ENCODE measurements around the gene ABI2. TPM values are rescaled to one million over a fixed set of nuclear protein-coding genes. Genes with fewer than 3 reads are reported as not detected.

Gene ABI2
- total and polyA plus RNA-seq, 2 experiments from 2014 or later: 28.0 to 88.3 TPM

DNA sequence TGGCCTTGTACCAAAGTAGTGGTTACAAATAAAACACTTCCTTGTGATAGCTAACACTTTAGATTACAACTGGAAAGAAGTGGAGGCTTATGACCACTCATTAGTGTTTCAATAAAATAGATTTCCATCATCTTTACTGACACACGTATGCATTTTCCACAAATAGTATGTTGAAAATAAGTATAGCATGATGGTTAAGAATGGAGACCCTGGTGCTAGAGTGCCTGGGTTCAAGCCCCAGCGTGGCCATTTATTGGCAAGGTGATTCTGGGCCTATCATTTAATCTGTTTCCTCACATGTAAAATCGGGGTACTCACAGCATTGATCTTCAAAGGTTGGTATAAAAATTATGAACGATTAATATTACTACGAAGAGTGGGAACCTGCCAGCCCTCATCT, 152.4 kb downstream of the ABI2 start:
- peaks cover 100% of the 10 kb centered on the region for H3K79me2 ChIP-seq (ENCODE audit: insufficient read depth)
- WGBS, 2 experiments (ENCODE audit: low coverage in 1 of 2, low lambda C conversion rate in 2 of 2, missing lambda C conversion rate in 2 of 2): 91% methylated on average over 5 of the region's 5 CpGs

DNA sequence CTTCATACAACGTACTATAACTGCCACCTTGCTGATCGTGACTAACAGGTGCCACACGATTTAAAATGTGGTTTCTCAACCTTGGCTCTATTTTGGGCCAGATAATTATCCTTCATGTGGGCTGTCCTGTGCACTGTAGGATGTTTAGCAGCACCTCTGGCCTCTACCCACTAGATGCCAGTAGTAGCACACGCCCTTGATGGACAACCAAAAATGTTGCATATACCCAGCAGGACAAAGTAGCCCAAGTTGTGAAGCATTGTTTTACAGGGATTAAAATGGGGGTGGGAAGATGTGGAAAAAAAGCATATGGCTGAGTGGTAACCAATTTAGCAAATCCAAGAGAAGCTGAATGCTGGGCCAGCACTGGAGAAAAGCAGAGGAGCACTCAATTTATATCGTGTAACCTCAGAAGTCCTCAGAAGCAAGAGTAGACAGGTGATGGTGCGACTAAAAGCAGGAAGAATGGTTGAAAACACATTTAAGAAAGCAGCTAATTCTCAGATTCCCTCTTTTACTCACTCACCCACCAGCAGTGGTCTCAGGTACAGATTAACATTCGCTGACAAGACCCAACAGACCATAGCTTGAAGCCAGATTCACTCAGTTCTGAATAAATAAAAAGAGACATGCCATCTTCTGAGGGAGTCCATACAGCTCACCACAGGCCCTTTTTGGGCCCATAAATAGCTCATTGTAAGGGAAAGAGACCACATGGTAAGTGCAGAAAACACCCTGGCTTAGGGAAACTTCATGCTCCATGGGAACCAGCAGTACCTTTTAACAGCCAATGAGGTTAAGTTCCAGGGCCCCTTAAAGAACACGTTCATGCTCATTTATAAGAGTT, 156.3 kb downstream of the ABI2 start:
- no peaks in the 10 kb centered on the region for H3K27me3 ChIP-seq (replicated peaks; ENCODE audit: insufficient read depth)
- no peak overlapping the region for H2AFZ ChIP-seq
- DNase-seq: no peak
- WGBS, 2 experiments (ENCODE audit: low coverage in 1 of 2, low lambda C conversion rate in 2 of 2, missing lambda C conversion rate in 2 of 2): 86 to 91% methylated on average over 8 of the region's 8 CpGs
- TF ChIP-seq EZH2 (IDR thresholded peaks at IDR 0.05; ENCODE audit: insufficient read depth, poor library complexity, severe bottlenecking): no peak
- no peak for TF ChIP-seq EZH2phosphoT487 (IDR thresholded peaks at IDR 0.05; ENCODE audit: insufficient read depth, low read depth)
- H3K9me3 ChIP-seq (ENCODE audit: low read depth): no peaks in the 10 kb centered on the region
- H3F3A ChIP-seq (ENCODE audit: insufficient read depth): peaks cover 81% of the 10 kb centered on the region
- H3K4me1 ChIP-seq (ENCODE audit: insufficient read depth): no peaks in the 10 kb centered on the region
- H3K9ac ChIP-seq: no peak overlapping the region
- H3K4me3 ChIP-seq: no peak overlapping the region
- H3K4me2 ChIP-seq (ENCODE audit: unreplicated experiment): no peak overlapping the region
- H3K27ac ChIP-seq: peak overlapping the region; percentile 10; the same call in 1 of the 2 replicates
- no peaks in the 10 kb centered on the region for H3K9me2 ChIP-seq (ENCODE audit: insufficient read depth)
- H4K20me1 ChIP-seq (ENCODE audit: insufficient read depth): no peaks in the 10 kb centered on the region
- H3K36me3 ChIP-seq (ENCODE audit: low read depth): peaks cover 90% of the 10 kb centered on the region
- H3K79me2 ChIP-seq (ENCODE audit: insufficient read depth): peaks cover 100% of the 10 kb centered on the region
- in situ Hi-C loops (cut with MboI): loop anchor here (25.0 kb wide), 1 partner anchor 328 kb away; no protein-coding TSS in a partner anchor

More for the DNA sequence above, 152.4 kb downstream of the ABI2 start:
- Histone ChIP-seq H3K4me3 (no peak overlapping the region), H3K9me2 (ENCODE audit: insufficient read depth) (no peaks in the 10 kb centered on the region), H3K27ac (0 out of 2 replicates have a peak overlapping the region, but pooled peaks have one; percentile 2), H4K20me1 (ENCODE audit: insufficient read depth) (no peaks in the 10 kb centered on the region; the same call in 1 of the 2 replicates), H3F3A (ENCODE audit: insufficient read depth) (peaks cover 81% of the 10 kb centered on the region), H3K9ac (no peak overlapping the region), H3K27me3 (replicated peaks; ENCODE audit: insufficient read depth) (no peaks in the 10 kb centered on the region), H3K4me2 (ENCODE audit: unreplicated experiment) (no peak overlapping the region), H3K9me3 (ENCODE audit: low read depth) (no peaks in the 10 kb centered on the region), H3K36me3 (ENCODE audit: low read depth) (peaks cover 89% of the 10 kb centered on the region), H2AFZ (no peak overlapping the region), H3K4me1 (ENCODE audit: insufficient read depth) (no peaks in the 10 kb centered on the region)
- DNase-seq: no peak
- TF ChIP-seq EZH2 (IDR thresholded peaks at IDR 0.05; ENCODE audit: insufficient read depth, poor library complexity, severe bottlenecking): no peak
- in situ Hi-C loops (cut with MboI): loop anchor here (25.0 kb wide), 1 partner anchor 332 kb away; no protein-coding TSS in a partner anchor

DNA sequence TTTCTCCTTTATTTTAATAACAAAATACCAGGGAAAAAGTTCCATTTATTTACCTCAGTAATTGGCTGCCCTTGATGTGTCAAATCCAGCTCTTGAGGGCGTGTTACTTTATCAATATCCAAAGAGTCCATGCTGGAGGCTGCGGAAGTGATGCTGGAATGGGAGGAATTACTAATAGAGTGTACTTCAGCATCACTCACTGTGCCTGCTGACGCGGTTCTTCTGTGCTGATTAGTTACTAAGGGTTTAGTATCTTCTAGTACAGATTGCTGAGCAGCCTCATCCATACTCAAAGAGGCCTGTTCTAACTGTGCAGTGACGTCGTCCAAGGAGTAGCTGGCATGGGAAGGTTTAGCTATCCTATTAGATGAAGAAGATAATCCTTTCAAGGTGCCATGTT, 161.3 kb downstream of the ABI2 start:
- peaks cover 25% of the 10 kb centered on the region for H3K4me1 ChIP-seq (ENCODE audit: insufficient read depth)
- WGBS, 2 experiments (ENCODE audit: low coverage in 1 of 2, low lambda C conversion rate in 2 of 2, missing lambda C conversion rate in 2 of 2): 90 to 93% methylated on average over 6 of the region's 6 CpGs
- H3K9ac ChIP-seq: no peak overlapping the region
- DNase-seq: no peak
- no peaks in the 10 kb centered on the region for H3K27me3 ChIP-seq (replicated peaks; ENCODE audit: insufficient read depth)
- H3K9me3 ChIP-seq (ENCODE audit: low read depth): no peaks in the 10 kb centered on the region
- no peak overlapping the region for H3K4me2 ChIP-seq (ENCODE audit: unreplicated experiment)
- H2AFZ ChIP-seq: no peak overlapping the region
- no peak for TF ChIP-seq EZH2 (IDR thresholded peaks at IDR 0.05; ENCODE audit: insufficient read depth, poor library complexity, severe bottlenecking)
- no peak for TF ChIP-seq EZH2phosphoT487 (IDR thresholded peaks at IDR 0.05; ENCODE audit: insufficient read depth, low read depth)
- H3K36me3 ChIP-seq (ENCODE audit: low read depth): peaks cover 88% of the 10 kb centered on the region
- H3K9me2 ChIP-seq (ENCODE audit: insufficient read depth): no peaks in the 10 kb centered on the region
- in situ Hi-C loops (cut with MboI): loop anchor here (25.0 kb wide), 1 partner anchor 323 kb away; no protein-coding TSS in a partner anchor
- peaks cover 100% of the 10 kb centered on the region for H3K79me2 ChIP-seq (ENCODE audit: insufficient read depth)
- no peaks in the 10 kb centered on the region for H4K20me1 ChIP-seq (ENCODE audit: insufficient read depth)
- peaks cover 75% of the 10 kb centered on the region for H3F3A ChIP-seq (ENCODE audit: insufficient read depth)
- H3K4me3 ChIP-seq: no peak overlapping the region
- no peak overlapping the region for H3K27ac ChIP-seq

DNA sequence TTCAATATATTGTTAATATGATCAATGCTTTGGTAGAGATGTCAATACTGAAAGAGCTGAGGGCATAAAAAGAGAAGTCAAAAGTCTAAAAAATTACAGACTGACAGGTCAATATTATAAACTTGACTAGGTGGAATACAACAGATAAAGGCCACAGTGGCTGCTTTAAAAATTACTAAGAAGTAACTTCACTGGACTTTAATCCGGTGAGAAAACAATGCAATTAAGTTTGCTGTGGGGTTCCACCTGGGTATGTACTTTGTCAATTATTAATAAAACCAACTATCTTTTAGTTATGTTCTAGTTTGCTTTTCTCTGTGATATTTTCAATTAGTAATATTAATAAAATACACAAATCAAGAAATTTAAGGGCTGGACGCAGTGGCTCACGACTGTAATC, 162.2 kb downstream of the ABI2 start:
- H2AFZ ChIP-seq: no peak overlapping the region
- peaks cover 5% of the 10 kb centered on the region; the same call in 1 of the 2 replicates for H4K20me1 ChIP-seq (ENCODE audit: insufficient read depth)
- 98 to 99% methylated on average over 3 of the region's 3 CpGs for WGBS, 2 experiments (ENCODE audit: low coverage in 1 of 2, low lambda C conversion rate in 2 of 2, missing lambda C conversion rate in 2 of 2)
- H3K4me3 ChIP-seq: no peak overlapping the region
- H3K79me2 ChIP-seq (ENCODE audit: insufficient read depth): peaks cover 100% of the 10 kb centered on the region
- no peak overlapping the region for H3K9ac ChIP-seq
- DNase-seq: no peak
- no peak overlapping the region for H3K4me2 ChIP-seq (ENCODE audit: unreplicated experiment)
- peak overlapping the region; percentile 23 for H3K27ac ChIP-seq
- H3F3A ChIP-seq (ENCODE audit: insufficient read depth): peaks cover 76% of the 10 kb centered on the region
- peaks cover 31% of the 10 kb centered on the region for H3K4me1 ChIP-seq (ENCODE audit: insufficient read depth)
- TF ChIP-seq EZH2phosphoT487 (IDR thresholded peaks at IDR 0.05; ENCODE audit: insufficient read depth, low read depth) (no peak), EZH2 (IDR thresholded peaks at IDR 0.05; ENCODE audit: insufficient read depth, poor library complexity, severe bottlenecking) (no peak)
- no peaks in the 10 kb centered on the region for H3K9me2 ChIP-seq (ENCODE audit: insufficient read depth)
- in situ Hi-C loops (cut with MboI): loop anchor here (25.0 kb wide), 1 partner anchor 322 kb away; no protein-coding TSS in a partner anchor
- peaks cover 85% of the 10 kb centered on the region for H3K36me3 ChIP-seq (ENCODE audit: low read depth)
- no peaks in the 10 kb centered on the region for H3K9me3 ChIP-seq (ENCODE audit: low read depth)
- H3K27me3 ChIP-seq (replicated peaks; ENCODE audit: insufficient read depth): no peaks in the 10 kb centered on the region

Data from GM23248 (cell line).